ENCODE results near the gene OR5A1. TPM values are rescaled to one million over a fixed set of nuclear protein-coding genes. Genes with fewer than 3 reads are reported as not detected.
A peak's percentile ranks its signal among the peaks of the same experiment; 100 is the strongest.

OR5A1 gene
- total and polyA plus RNA-seq, 12 donors = not detected

DNA sequence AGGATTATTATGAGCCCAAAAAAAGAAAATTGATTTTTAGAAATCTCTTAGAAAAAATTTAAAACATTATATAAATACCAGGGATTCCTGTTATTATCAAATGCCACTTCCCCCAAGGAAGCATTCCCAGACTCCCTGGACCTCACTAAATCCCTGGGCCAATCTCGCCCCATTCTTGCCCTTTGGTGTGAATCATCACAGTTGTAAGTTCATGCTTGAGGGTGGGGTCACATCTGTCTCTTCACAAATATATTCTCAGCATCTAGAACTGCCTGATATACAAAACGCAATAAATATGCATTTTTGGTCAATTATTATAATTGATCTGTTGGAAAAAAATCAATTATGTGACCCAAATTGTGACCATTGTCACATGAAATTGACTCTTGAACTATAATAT is 12.2 kb downstream of the OR5A1 start:
- intact Hi-C loops (cut with DNase I) = no loop called here
- 66 to 71% methylated on average over 2 of the region's 2 CpGs for WGBS, 2 donors
- TF ChIP-seq, protein P1, sequence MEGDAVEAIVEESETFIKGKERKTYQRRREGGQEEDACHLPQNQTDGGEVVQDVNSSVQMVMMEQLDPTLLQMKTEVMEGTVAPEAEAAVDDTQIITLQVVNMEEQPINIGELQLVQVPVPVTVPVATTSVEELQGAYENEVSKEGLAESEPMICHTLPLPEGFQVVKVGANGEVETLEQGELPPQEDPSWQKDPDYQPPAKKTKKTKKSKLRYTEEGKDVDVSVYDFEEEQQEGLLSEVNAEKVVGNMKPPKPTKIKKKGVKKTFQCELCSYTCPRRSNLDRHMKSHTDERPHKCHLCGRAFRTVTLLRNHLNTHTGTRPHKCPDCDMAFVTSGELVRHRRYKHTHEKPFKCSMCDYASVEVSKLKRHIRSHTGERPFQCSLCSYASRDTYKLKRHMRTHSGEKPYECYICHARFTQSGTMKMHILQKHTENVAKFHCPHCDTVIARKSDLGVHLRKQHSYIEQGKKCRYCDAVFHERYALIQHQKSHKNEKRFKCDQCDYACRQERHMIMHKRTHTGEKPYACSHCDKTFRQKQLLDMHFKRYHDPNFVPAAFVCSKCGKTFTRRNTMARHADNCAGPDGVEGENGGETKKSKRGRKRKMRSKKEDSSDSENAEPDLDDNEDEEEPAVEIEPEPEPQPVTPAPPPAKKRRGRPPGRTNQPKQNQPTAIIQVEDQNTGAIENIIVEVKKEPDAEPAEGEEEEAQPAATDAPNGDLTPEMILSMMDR (IDR thresholded peaks at IDR 0.05) = no peak
- Histone ChIP-seq H3K9me3 (peaks cover 0 to 24% (median 6%) of the 10 kb centered on the region in 11 donors), H3K27ac (no peak overlapping the region), H3K4me1 (no peaks in the 10 kb centered on the region), H3K36me3 (no peaks in the 10 kb centered on the region), H3K27me3 (no peaks in the 10 kb centered on the region), H3K4me3 (no peak overlapping the region)
- ATAC-seq (no peak), DNase-seq (no peak)

- intact Hi-C loops (cut with DNase I) = no loop called here
- peaks cover 0 to 5% (median 0%) of the 10 kb centered on the region in 7 donors for H3K27me3 ChIP-seq
- no peak within 1 kb of the TSS for H3K4me3 ChIP-seq
- no peaks in the 10 kb centered on the region for H3K4me1 ChIP-seq
- DNase-seq (no peak), ATAC-seq (no peak)
- H3K9me3 ChIP-seq = no peaks in the 10 kb centered on the region
- WGBS, 2 donors = 85 to 88% methylated on average over 2 of the region's 2 CpGs
- TF ChIP-seq, protein P1 (IDR thresholded peaks at IDR 0.05) = no peak
- H3K36me3 ChIP-seq = no peaks in the 10 kb centered on the region
- no peak within 1 kb of the TSS for H3K27ac ChIP-seq
Observed at GRCh38 chr11:59456661-59457060, 20.4 kb downstream of the OR5A1 start, which contains the start of gene OR4D6. Gene OR4D6, plus strand, starts transcription at chr11:59456961. Its CDS starts 0 bp downstream, at chr11:59456961.

DNA sequence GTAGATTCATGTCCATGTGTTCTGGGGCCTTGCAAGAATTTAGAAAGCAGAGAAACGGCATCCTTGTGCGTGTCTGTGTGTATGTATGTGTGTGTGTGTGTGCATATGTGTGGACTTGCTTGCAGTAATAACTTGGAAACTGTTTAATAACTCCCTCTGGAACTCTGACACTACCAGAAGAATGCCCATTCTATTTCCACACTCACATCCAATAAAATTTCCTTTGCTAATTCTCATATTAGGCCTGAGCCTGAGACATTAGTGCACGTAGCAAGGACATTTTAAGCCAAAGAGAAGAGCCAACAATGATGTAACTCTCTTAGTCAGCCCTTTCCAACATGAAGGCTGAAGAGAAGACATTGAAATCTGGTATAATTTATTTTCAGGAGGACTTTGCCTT is 23.6 kb downstream of the OR5A1 start:
- WGBS, 2 donors = 55 to 84% methylated on average over 3 of the region's 3 CpGs
- intact Hi-C loops (cut with DNase I) = no loop called here
- no peaks in the 10 kb centered on the region for H3K4me1 ChIP-seq
- H3K36me3 ChIP-seq = no peaks in the 10 kb centered on the region
- no peak overlapping the region for H3K27ac ChIP-seq
- ATAC-seq = no peak
- H3K4me3 ChIP-seq = no peak overlapping the region
- no peak for DNase-seq
- peaks cover 0 to 5% (median 0%) of the 10 kb centered on the region in 7 donors for H3K27me3 ChIP-seq
- TF ChIP-seq, protein P1 (IDR thresholded peaks at IDR 0.05) = no peak
- H3K9me3 ChIP-seq = peaks cover 0 to 2% (median 0%) of the 10 kb centered on the region in 11 donors

GRCh38 chr11:59463190-59463641 is 26.9 kb downstream of the OR5A1 start:
- 32 to 37% methylated on average over 5 of the region's 5 CpGs for WGBS, 2 donors
- peak in 6 of 8 donors; percentile 19 to 73 (median 56) for ATAC-seq
- Histone ChIP-seq H3K27me3 (peaks cover 0 to 5% (median 0%) of the 10 kb centered on the region in 7 donors), H3K4me1 (no peaks in the 10 kb centered on the region), H3K36me3 (no peaks in the 10 kb centered on the region), H3K9me3 (peaks cover 0 to 2% (median 0%) of the 10 kb centered on the region in 11 donors), H3K4me3 (no peak overlapping the region), H3K27ac (no peak overlapping the region)
- DNase-seq = peak in 1 of 2 donors; percentile 9
- TF ChIP-seq, protein P1 (IDR thresholded peaks at IDR 0.05) = no peak
- intact Hi-C loops (cut with DNase I) = no loop called here

Data from heart right ventricle (tissue), 16 donors.